Stimulated activated CD4-positive, alpha-beta T cell treated with anti-CD3 and anti-CD28 coated beads, Interleukin-1b, Interleukin-23, amount 100 ng/mL, for 4 hours (primary cell): Measurements from ENCODE around the gene NUBP2.
A peak's percentile ranks its signal among the peaks of the same experiment; 100 is the strongest.

Source experiments
- DNase-seq, 2 donors: peaks; one replicate each; pipeline ENCODE4 v3.0.0-alpha.2; 2020; ENCODE audit warnings: low read depth in 2 of 2

The NUBP2 gene

GRCh38 chr16:1758923-1759322 lies 23.8 kb upstream of the NUBP2 start:
- no peak for DNase-seq

GRCh38 chr16:1759511-1759910 lies 23.2 kb upstream of the NUBP2 start:
- no peak for DNase-seq

GRCh38 chr16:1760911-1761310 lies 21.8 kb upstream of the NUBP2 start:
- DNase-seq = no peak

GRCh38 chr16:1761751-1762150 lies 21.0 kb upstream of the NUBP2 start:
- DNase-seq = no peak

GRCh38 chr16:1762196-1762878 lies 20.4 kb upstream of the NUBP2 start:
- DNase-seq = no peak

- DNase-seq = no peak
These were observed 19.8 kb upstream of the NUBP2 start for GRCh38 chr16:1762879-1763520.

- no peak for DNase-seq
These were observed 18.9 kb upstream of the NUBP2 start for GRCh38 chr16:1763521-1764511.

GRCh38 chr16:1764971-1765370 lies 17.8 kb upstream of the NUBP2 start:
- no peak for DNase-seq

- DNase-seq = no peak
These were observed 16.9 kb upstream of the NUBP2 start for GRCh38 chr16:1765826-1766225.

GRCh38 chr16:1766231-1766630 lies 16.5 kb upstream of the NUBP2 start:
- no peak for DNase-seq

- DNase-seq = no peak
These were observed 16.1 kb upstream of the NUBP2 start for GRCh38 chr16:1766701-1767100.

GRCh38 chr16:1767116-1767994 lies 15.4 kb upstream of the NUBP2 start:
- DNase-seq = no peak

GRCh38 chr16:1768061-1768766 lies 14.5 kb upstream of the NUBP2 start:
- DNase-seq = no peak

GRCh38 chr16:1768767-1769401 lies 13.9 kb upstream of the NUBP2 start:
- no peak for DNase-seq

- no peak for DNase-seq
These were observed 13.1 kb upstream of the NUBP2 start for GRCh38 chr16:1769402-1770300.

GRCh38 chr16:1770328-1771187 lies 12.2 kb upstream of the NUBP2 start:
- DNase-seq = peak in 1 of 2 donors; percentile 66

- DNase-seq = peak; percentile 56 to 78
These were observed 11.4 kb upstream of the NUBP2 start, which contains the start of gene NME3 for GRCh38 chr16:1771188-1771863. TSS of gene NME3 (minus strand) at chr16:1771543. CDS start at chr16:1771534, 9 bp downstream.
